HEK293 (cell line): ENCODE results near the gene PPFIA3.

Source experiments
- CTCF ChIA-PET: fragments of 350-600 bp; formaldehyde crosslinking; extraction: SDS; loops from one replicate; lab custom pipeline; 2021; ENCODE audit warnings: antibody characterized with exemption; lab: Yijun Ruan, JAX
- POLR2A ChIA-PET: fragments of 300-600 bp; formaldehyde crosslinking; extraction: SDS; loops from one replicate; lab custom pipeline; 2020; ENCODE audit warnings: antibody characterized with exemption, inconsistent platforms; lab: Yijun Ruan, JAX
- H3K27ac ChIP-seq: fragments of 200-500 bp; sonication (Bioruptor generic); 2 replicates; pipeline ENCODE4 v1.5.1; 2014; ENCODE audit warnings: low read depth, low read length, control low read depth, inconsistent platforms; ENCODE audit errors: extremely low read depth
- H3K36me3 ChIP-seq, 2 experiments: fragments of 200-500 bp in 1 of 2; sonication (Bioruptor generic) in 1 of 2; 1 replicate in 1 of 2; 2 replicates in 1 of 2; pipeline ENCODE4 v1.5.1; 2014 to 2017; ENCODE audit warnings: inconsistent platforms in 2 of 2, low read length in 2 of 2; ENCODE audit not compliant: control insufficient read depth in 2 of 2, insufficient read depth in 1 of 2
- H3K4me1 ChIP-seq: fragments of 200-500 bp; sonication (Bioruptor generic); 2 replicates; pipeline ENCODE4 v1.5.1; 2014; ENCODE audit warnings: mild to moderate bottlenecking, low read length, inconsistent platforms; ENCODE audit not compliant: control insufficient read depth, insufficient read depth
- H3K4me3 ChIP-seq: 2 replicates; pipeline ENCODE4 v1.5.1; 2011; ENCODE audit warnings: low read depth, mild to moderate bottlenecking, control low read depth, low read length, moderate library complexity
- H3K9me3 ChIP-seq: fragments of 200-500 bp; sonication (Bioruptor generic); 2 replicates; pipeline ENCODE4 v1.5.1; 2014; ENCODE audit warnings: low read depth, low read length, inconsistent platforms; ENCODE audit not compliant: control insufficient read depth, insufficient read depth
- GFI1B ChIP-seq: fragments of 450-650 bp; formaldehyde crosslinking; IDR thresholded peaks from 2 replicates; pipeline ENCODE4 v1.5.1; 2016; ENCODE audit warnings: missing biosample characterization, missing genetic modification characterization
- HOXC10 ChIP-seq: sonication (generic); formaldehyde crosslinking; IDR thresholded peaks from 2 replicates; pipeline ENCODE4 v1.8.1; 2023; ENCODE audit warnings: mild to moderate bottlenecking, missing genetic modification reagents
- KLF8 ChIP-seq: fragments of 450-650 bp; formaldehyde crosslinking; IDR thresholded peaks from 2 replicates; pipeline ENCODE4 v1.5.1; 2016; ENCODE audit warnings: missing biosample characterization, missing genetic modification characterization
- MZF1 ChIP-seq: fragments of 450-650 bp; formaldehyde crosslinking; IDR thresholded peaks from 2 replicates; pipeline ENCODE4 v1.5.1; 2017; ENCODE audit warnings: missing biosample characterization, missing genetic modification characterization, borderline replicate concordance
- SCRT1 ChIP-seq: fragments of 450-650 bp; formaldehyde crosslinking; IDR thresholded peaks from 2 replicates; pipeline ENCODE4 v1.5.1; 2016; ENCODE audit warnings: missing biosample characterization, missing genetic modification characterization, borderline replicate concordance
- ZNF202 ChIP-seq: fragments of 450-650 bp; formaldehyde crosslinking; IDR thresholded peaks from 2 replicates; pipeline ENCODE4 v1.5.1; 2016; ENCODE audit warnings: missing biosample characterization, missing genetic modification characterization, borderline replicate concordance
- ZNF23 ChIP-seq: fragments of 450-650 bp; formaldehyde crosslinking; IDR thresholded peaks from 2 replicates; pipeline ENCODE4 v1.5.1; 2016; ENCODE audit warnings: missing biosample characterization, missing genetic modification characterization, borderline replicate concordance
- ZNF324 ChIP-seq: fragments of 450-650 bp; formaldehyde crosslinking; IDR thresholded peaks from 2 replicates; pipeline ENCODE4 v1.5.1; 2016; ENCODE audit warnings: missing biosample characterization, missing genetic modification characterization
- ZNF530 ChIP-seq: fragments of 450-650 bp; formaldehyde crosslinking; IDR thresholded peaks from 2 replicates; pipeline ENCODE4 v1.5.1; 2016; ENCODE audit warnings: low read depth, missing biosample characterization, missing genetic modification characterization
- ZNF596 ChIP-seq: fragments of 450-650 bp; IDR thresholded peaks from 2 replicates; pipeline ENCODE4 v1.5.0; 2018; ENCODE audit warnings: missing biosample characterization, mild to moderate bottlenecking, missing genetic modification characterization, moderate library complexity
- ZNF654 ChIP-seq: fragments of 450-650 bp; formaldehyde crosslinking; IDR thresholded peaks from 2 replicates; pipeline ENCODE4 v1.5.1; 2016; ENCODE audit warnings: low read depth, missing biosample characterization, missing genetic modification characterization
- TF ChIP-seq, protein P1 (sequence below): fragments of 450-650 bp; formaldehyde crosslinking; IDR thresholded peaks from 2 replicates; pipeline ENCODE4 v1.5.1; 2016; ENCODE audit warnings: missing biosample characterization, missing genetic modification characterization
- TF ChIP-seq, protein P2 (sequence below): fragments of 450-650 bp; formaldehyde crosslinking; IDR thresholded peaks from 2 replicates; pipeline ENCODE4 v1.5.1; 2016; ENCODE audit warnings: missing biosample characterization, missing genetic modification characterization, borderline replicate concordance
- TF ChIP-seq, protein P3 (sequence below): fragments of 450-650 bp; formaldehyde crosslinking; IDR thresholded peaks from 2 replicates; pipeline ENCODE4 v1.5.1; 2016; ENCODE audit warnings: missing biosample characterization, missing genetic modification characterization

PPFIA3 gene

GRCh38 chr19:49130325-49130724, 11.0 kb downstream of the PPFIA3 start:
- TF ChIP-seq GFI1B (tag by site-specific recombination) (no peak), ZNF324 (no peak), HOXC10 (CRISPR knock-in tag) (no peak), SCRT1 (tag by site-specific recombination) (no peak), ZNF530 (no peak), ZNF654 (tag by site-specific recombination) (no peak), ZNF23 (tag by site-specific recombination) (no peak), ZNF202 (tag by site-specific recombination) (no peak)
- TF ChIP-seq, protein P1, sequence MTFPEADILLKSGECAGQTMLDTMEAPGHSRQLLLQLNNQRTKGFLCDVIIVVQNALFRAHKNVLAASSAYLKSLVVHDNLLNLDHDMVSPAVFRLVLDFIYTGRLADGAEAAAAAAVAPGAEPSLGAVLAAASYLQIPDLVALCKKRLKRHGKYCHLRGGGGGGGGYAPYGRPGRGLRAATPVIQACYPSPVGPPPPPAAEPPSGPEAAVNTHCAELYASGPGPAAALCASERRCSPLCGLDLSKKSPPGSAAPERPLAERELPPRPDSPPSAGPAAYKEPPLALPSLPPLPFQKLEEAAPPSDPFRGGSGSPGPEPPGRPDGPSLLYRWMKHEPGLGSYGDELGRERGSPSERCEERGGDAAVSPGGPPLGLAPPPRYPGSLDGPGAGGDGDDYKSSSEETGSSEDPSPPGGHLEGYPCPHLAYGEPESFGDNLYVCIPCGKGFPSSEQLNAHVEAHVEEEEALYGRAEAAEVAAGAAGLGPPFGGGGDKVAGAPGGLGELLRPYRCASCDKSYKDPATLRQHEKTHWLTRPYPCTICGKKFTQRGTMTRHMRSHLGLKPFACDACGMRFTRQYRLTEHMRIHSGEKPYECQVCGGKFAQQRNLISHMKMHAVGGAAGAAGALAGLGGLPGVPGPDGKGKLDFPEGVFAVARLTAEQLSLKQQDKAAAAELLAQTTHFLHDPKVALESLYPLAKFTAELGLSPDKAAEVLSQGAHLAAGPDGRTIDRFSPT (tag by site-specific recombination), result no peak
- TF ChIP-seq, protein P2, sequence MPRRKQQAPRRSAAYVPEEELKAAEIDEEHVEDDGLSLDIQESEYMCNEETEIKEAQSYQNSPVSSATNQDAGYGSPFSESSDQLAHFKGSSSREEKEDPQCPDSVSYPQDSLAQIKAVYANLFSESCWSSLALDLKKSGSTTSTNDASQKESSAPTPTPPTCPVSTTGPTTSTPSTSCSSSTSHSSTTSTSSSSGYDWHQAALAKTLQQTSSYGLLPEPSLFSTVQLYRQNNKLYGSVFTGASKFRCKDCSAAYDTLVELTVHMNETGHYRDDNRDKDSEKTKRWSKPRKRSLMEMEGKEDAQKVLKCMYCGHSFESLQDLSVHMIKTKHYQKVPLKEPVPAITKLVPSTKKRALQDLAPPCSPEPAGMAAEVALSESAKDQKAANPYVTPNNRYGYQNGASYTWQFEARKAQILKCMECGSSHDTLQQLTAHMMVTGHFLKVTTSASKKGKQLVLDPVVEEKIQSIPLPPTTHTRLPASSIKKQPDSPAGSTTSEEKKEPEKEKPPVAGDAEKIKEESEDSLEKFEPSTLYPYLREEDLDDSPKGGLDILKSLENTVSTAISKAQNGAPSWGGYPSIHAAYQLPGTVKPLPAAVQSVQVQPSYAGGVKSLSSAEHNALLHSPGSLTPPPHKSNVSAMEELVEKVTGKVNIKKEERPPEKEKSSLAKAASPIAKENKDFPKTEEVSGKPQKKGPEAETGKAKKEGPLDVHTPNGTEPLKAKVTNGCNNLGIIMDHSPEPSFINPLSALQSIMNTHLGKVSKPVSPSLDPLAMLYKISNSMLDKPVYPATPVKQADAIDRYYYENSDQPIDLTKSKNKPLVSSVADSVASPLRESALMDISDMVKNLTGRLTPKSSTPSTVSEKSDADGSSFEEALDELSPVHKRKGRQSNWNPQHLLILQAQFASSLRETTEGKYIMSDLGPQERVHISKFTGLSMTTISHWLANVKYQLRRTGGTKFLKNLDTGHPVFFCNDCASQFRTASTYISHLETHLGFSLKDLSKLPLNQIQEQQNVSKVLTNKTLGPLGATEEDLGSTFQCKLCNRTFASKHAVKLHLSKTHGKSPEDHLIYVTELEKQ (tag by site-specific recombination), result no peak
- TF ChIP-seq, protein P3, sequence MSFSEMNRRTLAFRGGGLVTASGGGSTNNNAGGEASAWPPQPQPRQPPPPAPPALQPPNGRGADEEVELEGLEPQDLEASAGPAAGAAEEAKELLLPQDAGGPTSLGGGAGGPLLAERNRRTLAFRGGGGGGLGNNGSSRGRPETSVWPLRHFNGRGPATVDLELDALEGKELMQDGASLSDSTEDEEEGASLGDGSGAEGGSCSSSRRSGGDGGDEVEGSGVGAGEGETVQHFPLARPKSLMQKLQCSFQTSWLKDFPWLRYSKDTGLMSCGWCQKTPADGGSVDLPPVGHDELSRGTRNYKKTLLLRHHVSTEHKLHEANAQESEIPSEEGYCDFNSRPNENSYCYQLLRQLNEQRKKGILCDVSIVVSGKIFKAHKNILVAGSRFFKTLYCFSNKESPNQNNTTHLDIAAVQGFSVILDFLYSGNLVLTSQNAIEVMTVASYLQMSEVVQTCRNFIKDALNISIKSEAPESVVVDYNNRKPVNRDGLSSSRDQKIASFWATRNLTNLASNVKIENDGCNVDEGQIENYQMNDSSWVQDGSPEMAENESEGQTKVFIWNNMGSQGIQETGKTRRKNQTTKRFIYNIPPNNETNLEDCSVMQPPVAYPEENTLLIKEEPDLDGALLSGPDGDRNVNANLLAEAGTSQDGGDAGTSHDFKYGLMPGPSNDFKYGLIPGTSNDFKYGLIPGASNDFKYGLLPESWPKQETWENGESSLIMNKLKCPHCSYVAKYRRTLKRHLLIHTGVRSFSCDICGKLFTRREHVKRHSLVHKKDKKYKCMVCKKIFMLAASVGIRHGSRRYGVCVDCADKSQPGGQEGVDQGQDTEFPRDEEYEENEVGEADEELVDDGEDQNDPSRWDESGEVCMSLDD (tag by site-specific recombination), result no peak
- Histone ChIP-seq H3K36me3 (peaks cover 6 to 30% of the 10 kb centered on the region in 2 experiments; a peak in 2 of 3 replicates), H3K27ac (no peak overlapping the region), H3K4me1 (peaks cover 7% of the 10 kb centered on the region), H3K4me3 (no peak overlapping the region), H3K9me3 (no peaks in the 10 kb centered on the region)
- ChIA-PET CTCF (interaction anchor here (0.7 to 3.2 kb wide), 9 partner anchors 11 to 137 kb away, joined by 3 to 20 read pairs (median 4); partner anchors contain the start of genes GYS1 and RUVBL2), POLR2A (no interaction called here)

GRCh38 chr19:49132974-49133609, 13.7 kb downstream of the PPFIA3 start:
- peaks cover 7 to 42% of the 10 kb centered on the region in 2 experiments; a peak in 2 of 3 replicates for H3K36me3 ChIP-seq
- TF ChIP-seq KLF8 (tag by site-specific recombination) (0 out of 2 replicates have a peak, but pooled peaks have one; percentile 30), ZNF596 (tag by site-specific recombination) (no peak), MZF1 (tag by site-specific recombination) (no peak)
- H3K9me3 ChIP-seq, result no peaks in the 10 kb centered on the region
- CTCF ChIA-PET, result interaction anchor here (1.2 kb wide), 2 partner anchors 75 to 133 kb away, joined by 3 read pairs; no protein-coding TSS in a partner anchor
- H3K27ac ChIP-seq, result no peak overlapping the region
- H3K4me3 ChIP-seq, result no peak overlapping the region
- POLR2A ChIA-PET, result interaction anchor here (0.9 kb wide), 1 partner anchor 139 kb away, joined by 4 read pairs; the partner anchor contains the start of gene RUVBL2
- H3K4me1 ChIP-seq, result peaks cover 4% of the 10 kb centered on the region
